Ascending aorta (tissue), 2 donors: ENCODE data around the gene VPS35L. TPM values are rescaled to one million over a fixed set of nuclear protein-coding genes. Genes with fewer than 3 reads are reported as not detected.
"Not testable (repeated sequence)": the region's sequence is repeated elsewhere in the genome, so short reads cannot be mapped to it uniquely, and the experiment has no call there.

Experiments
- DNase-seq, 2 donors: peaks; one replicate each; pipeline ENCODE4 v3.0.0-alpha.2; 2019; ENCODE audit warnings: low spot score in 2 of 2
- H3K27ac ChIP-seq, 2 donors: fragments of 200-600 bp; sonication (generic); one replicate each; pipeline ENCODE4 v1.5.1; 2016 to 2017; ENCODE audit warnings: mild to moderate bottlenecking in 1 of 2
- H3K27me3 ChIP-seq: fragments of 200-600 bp; sonication (generic); one replicate; pipeline ENCODE4 v1.5.1; 2017
- H3K36me3 ChIP-seq, 2 donors: fragments of 200-600 bp; sonication (generic); one replicate each; pipeline ENCODE4 v1.5.1; 2016
- H3K4me1 ChIP-seq, 2 donors: fragments of 200-600 bp; sonication (generic); one replicate each; pipeline ENCODE4 v1.5.1; 2016 to 2017; ENCODE audit warnings: mild to moderate bottlenecking in 1 of 2
- H3K4me3 ChIP-seq, 2 donors: fragments of 200-600 bp; sonication (generic); one replicate each; pipeline ENCODE4 v1.5.1; 2016 to 2017; ENCODE audit warnings: mild to moderate bottlenecking in 1 of 2
- H3K9me3 ChIP-seq, 2 donors: fragments of 200-600 bp; sonication (generic); one replicate each; pipeline ENCODE4 v1.5.1; 2016
- intact Hi-C: fragments of 100-400 bp; cut with DNase I; formaldehyde crosslinking; loops from one replicate; pipeline ENCODE4 v1.15.1; 2023
- total RNA-seq: library from RNA; depleted of rRNA; stranded (reverse); fragments of >200 nt; gene quantifications from one replicate; pipeline ENCODE4 v1.1.0, GENCODE V29; 2016
- TF ChIP-seq, protein P1 (sequence below), 3 experiments: fragments of 200-600 bp in 2 of 3; fragments of 450-650 bp in 1 of 3; sonication (generic) in 2 of 3; IDR thresholded peaks; one replicate each; pipeline ENCODE4 v1.5.1; 2016 to 2019; ENCODE audit warnings: antibody characterized with exemption in 3 of 3, mild to moderate bottlenecking in 1 of 3, moderate library complexity in 1 of 3

VPS35L gene
- total RNA-seq, 1 donor from 2014 or later, result 44.4 TPM

DNA sequence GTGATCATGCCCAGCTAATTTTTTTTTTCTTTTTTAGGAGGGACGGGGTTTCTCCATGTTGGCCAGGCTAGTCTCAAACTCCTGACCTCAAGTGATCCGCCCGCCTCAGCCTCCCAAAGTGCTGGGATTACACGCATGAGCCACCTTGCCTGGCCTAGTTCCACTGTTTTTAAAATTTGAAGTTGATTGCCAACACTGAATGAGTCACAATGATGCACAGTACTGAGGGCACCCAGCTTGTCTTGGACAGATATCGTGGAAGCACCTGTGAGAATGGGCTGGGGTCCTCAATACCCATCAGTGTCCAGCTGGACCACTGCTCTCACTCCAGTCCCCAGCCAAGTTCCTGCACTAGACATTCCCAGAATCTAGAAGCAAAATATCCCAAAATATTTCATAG lies 160.1 kb downstream of the VPS35L start:
- H3K4me1 ChIP-seq, result peaks cover 0 to 12% of the 10 kb centered on the region in 2 donors
- intact Hi-C loops, result loop anchor here (5.0 kb wide), 3 partner anchors 42 to 648 kb away; partner anchors contain the start of gene COQ7
- no peaks in the 10 kb centered on the region for H3K9me3 ChIP-seq
- H3K27ac ChIP-seq, result no peak overlapping the region
- DNase-seq, result no peak
- TF ChIP-seq, protein P1, sequence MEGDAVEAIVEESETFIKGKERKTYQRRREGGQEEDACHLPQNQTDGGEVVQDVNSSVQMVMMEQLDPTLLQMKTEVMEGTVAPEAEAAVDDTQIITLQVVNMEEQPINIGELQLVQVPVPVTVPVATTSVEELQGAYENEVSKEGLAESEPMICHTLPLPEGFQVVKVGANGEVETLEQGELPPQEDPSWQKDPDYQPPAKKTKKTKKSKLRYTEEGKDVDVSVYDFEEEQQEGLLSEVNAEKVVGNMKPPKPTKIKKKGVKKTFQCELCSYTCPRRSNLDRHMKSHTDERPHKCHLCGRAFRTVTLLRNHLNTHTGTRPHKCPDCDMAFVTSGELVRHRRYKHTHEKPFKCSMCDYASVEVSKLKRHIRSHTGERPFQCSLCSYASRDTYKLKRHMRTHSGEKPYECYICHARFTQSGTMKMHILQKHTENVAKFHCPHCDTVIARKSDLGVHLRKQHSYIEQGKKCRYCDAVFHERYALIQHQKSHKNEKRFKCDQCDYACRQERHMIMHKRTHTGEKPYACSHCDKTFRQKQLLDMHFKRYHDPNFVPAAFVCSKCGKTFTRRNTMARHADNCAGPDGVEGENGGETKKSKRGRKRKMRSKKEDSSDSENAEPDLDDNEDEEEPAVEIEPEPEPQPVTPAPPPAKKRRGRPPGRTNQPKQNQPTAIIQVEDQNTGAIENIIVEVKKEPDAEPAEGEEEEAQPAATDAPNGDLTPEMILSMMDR (IDR thresholded peaks at IDR 0.05), result no peak
- H3K27me3 ChIP-seq, result no peaks in the 10 kb centered on the region
- peaks cover 4 to 23% of the 10 kb centered on the region in 2 donors for H3K36me3 ChIP-seq
- H3K4me3 ChIP-seq, result no peak overlapping the region

GRCh38 chr16:19716183-19716582 lies 160.7 kb downstream of the VPS35L start:
- intact Hi-C loops, result loop anchor here (2.0 to 5.0 kb wide), 4 partner anchors 41 to 649 kb away; partner anchors contain the start of genes CCP110, COQ7 and GDE1
- H3K36me3 ChIP-seq, result peaks cover 4 to 20% of the 10 kb centered on the region in 2 donors
- H3K27me3 ChIP-seq, result no peaks in the 10 kb centered on the region
- TF ChIP-seq, protein P1 (IDR thresholded peaks at IDR 0.05), result no peak
- no peak overlapping the region for H3K4me3 ChIP-seq
- peaks cover 0 to 12% of the 10 kb centered on the region in 2 donors for H3K4me1 ChIP-seq
- no peaks in the 10 kb centered on the region for H3K9me3 ChIP-seq
- no peak for DNase-seq
- H3K27ac ChIP-seq, result no peak overlapping the region

DNA sequence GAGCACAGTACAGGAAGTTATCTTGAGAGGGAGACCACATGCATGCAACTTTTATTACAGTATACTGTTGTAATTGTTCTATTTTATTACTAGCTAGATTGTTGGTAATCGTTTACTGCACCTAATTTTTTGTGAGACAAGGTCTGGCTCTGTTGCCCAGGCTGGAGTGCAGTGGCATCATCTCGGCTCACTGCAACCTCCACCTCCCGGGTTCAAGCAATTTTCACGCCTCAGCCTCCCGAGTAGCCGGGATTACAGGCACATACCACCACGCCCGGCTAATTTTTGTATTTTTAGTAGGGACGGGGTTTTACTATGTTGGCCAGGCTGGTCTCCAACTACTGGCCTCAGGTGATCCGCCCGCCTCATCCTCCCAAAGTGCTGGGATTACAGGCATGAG lies 161.2 kb downstream of the VPS35L start:
- not testable (repeated sequence) for DNase-seq, H3K27ac ChIP-seq, H3K27me3 ChIP-seq, H3K9me3 ChIP-seq
- intact Hi-C loops, result loop anchor here (2.0 to 5.0 kb wide), 4 partner anchors 41 to 649 kb away; partner anchors contain the start of genes CCP110, COQ7 and GDE1
- peaks cover 0 to 12% of the 10 kb centered on the region in 2 donors for H3K4me1 ChIP-seq
- peaks cover 4 to 16% of the 10 kb centered on the region in 2 donors for H3K36me3 ChIP-seq
- H3K4me3 ChIP-seq, result peak overlapping the region; percentile 89 to 90

DNA sequence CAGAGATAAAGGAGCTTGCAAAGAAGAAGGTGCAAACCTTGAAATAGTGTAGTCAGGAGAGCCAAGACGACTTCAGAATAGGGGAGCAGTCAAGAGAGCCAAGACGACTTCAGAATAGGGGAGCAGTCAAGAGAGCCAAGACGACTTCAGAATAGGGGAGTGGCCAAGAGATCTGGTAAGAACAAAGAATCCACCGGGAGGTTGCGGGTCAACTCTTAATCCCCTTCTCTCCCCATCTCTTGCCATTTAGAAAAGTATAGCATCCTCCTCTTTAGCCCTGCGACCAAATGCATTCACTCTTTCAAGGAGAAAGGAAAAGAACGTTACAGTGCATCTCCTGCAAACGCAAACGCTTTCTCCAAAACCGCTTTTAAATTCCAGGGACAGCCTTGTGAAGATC lies 161.8 kb downstream of the VPS35L start:
- H3K4me3 ChIP-seq, result peak overlapping the region; percentile 89 to 90
- intact Hi-C loops, result loop anchor here (2.0 to 5.0 kb wide), 4 partner anchors 40 to 650 kb away; partner anchors contain the start of genes CCP110, COQ7 and GDE1
- H3K4me1 ChIP-seq, result peaks cover 0 to 12% of the 10 kb centered on the region in 2 donors
- TF ChIP-seq, protein P1 (IDR thresholded peaks at IDR 0.05), result no peak
- DNase-seq, result no peak
- peaks cover 4 to 14% of the 10 kb centered on the region in 2 donors for H3K36me3 ChIP-seq
- no peaks in the 10 kb centered on the region for H3K9me3 ChIP-seq
- H3K27me3 ChIP-seq, result no peaks in the 10 kb centered on the region
- H3K27ac ChIP-seq, result peak overlapping the region; percentile 46 to 80

DNA sequence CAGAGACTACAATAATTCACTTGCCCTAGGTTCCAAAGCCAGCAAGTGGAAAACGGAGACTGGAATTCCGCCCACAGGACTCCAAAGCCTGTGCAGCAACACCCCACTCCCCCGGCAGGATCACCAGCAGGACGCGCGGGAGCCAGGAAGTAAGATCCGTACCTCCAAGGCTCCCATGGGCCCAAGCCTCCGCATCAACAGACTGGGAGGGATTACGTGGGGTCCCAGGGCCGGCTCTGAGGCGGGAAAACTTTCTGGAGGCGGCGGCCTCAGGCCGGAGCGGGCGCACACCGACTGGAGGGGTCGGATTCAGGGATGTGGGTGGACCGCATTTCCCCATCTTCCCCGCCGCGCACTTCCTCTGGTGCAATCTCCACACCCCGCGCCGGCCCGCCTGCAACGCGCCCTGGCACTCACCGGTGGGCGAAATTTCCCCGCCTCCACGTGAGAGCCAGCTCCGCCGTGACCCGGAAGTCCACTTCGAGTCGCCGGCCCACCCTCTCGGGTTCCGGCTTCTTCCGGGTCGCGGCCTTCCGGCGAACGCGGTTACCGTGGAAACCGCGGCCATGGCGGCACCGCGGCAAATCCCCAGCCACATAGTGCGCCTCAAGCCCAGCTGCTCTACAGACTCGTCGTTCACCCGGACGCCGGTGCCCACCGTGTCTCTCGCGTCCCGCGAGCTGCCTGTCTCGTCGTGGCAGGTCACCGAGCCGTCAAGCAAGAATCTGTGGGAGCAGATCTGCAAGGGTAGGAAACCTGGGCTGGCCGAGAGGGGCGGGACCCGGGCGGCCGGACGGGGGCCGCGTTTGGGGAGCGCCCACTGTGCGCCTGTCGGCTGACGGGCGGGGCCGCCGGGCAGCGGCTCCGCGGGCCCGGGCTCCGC lies 162.5 kb downstream of the VPS35L start, which contains the start of the genes IQCK and KNOP1:
Gene IQCK, plus strand, starts transcription at position 531 of the 883 bp plus-strand sequence. Its CDS starts 36 bp downstream, at position 567.
Gene KNOP1, minus strand, starts transcription at position 487 of the 883 bp plus-strand sequence. CDS start 3,192 bp downstream, outside the sequence.
- Histone ChIP-seq H3K27ac (peak within 1 kb of the TSS; percentile 46 to 80), H3K9me3 (no peaks in the 10 kb centered on the region), H3K4me3 (peak within 1 kb of the TSS; percentile 89 to 90), H3K4me1 (peaks cover 0 to 12% of the 10 kb centered on the region in 2 donors), H3K36me3 (peaks cover 4 to 11% of the 10 kb centered on the region in 2 donors), H3K27me3 (no peaks in the 10 kb centered on the region)
- TF ChIP-seq, protein P1 (IDR thresholded peaks at IDR 0.05), result peak in 1 of 3 experiments; percentile 2
- intact Hi-C loops, result loop anchor here (1.0 to 5.0 kb wide), 6 partner anchors 39 to 651 kb away; partner anchors contain the start of genes CCP110, COQ7, GDE1 and GPRC5B
- peak; percentile 48 to 95 for DNase-seq
